GM12891 (cell line): Measurements from ENCODE around the gene FAM240A.

Experiments
- DNase-seq: peaks from one replicate; pipeline ENCODE4 v3.0.0; 2011; ENCODE audit warnings: low spot score; ENCODE audit not compliant: insufficient read length
- FAIRE-seq: peaks from 2 replicates; lab custom pipeline; 2011; peaks lifted over from hg19 to GRCh38; lab: Jason Lieb, UNC
- PAX5 ChIP-seq: IDR thresholded peaks from 2 replicates; pipeline ENCODE4 v1.6.1; 2011; ENCODE audit warnings: low read length, moderate library complexity, mild to moderate bottlenecking; ENCODE audit not compliant: insufficient read depth, severe bottlenecking
- POLR2A ChIP-seq: IDR thresholded peaks from 2 replicates; pipeline ENCODE4 v1.6.1; 2011; ENCODE audit warnings: low read depth, low read length, control low read depth
- POLR2AphosphoS5 ChIP-seq: IDR thresholded peaks from 2 replicates; pipeline ENCODE4 v1.6.1; 2011; ENCODE audit warnings: low read depth, low read length, control low read depth
- POU2F2 ChIP-seq: IDR thresholded peaks from 2 replicates; pipeline ENCODE4 v1.6.1; 2011; ENCODE audit warnings: low read depth, mild to moderate bottlenecking, control low read depth, low read length, moderate library complexity
- SPI1 ChIP-seq: IDR thresholded peaks from 2 replicates; pipeline ENCODE4 v1.6.1; 2011; ENCODE audit warnings: low read depth, low read length, control low read depth
- TAF1 ChIP-seq: IDR thresholded peaks from 2 replicates; pipeline ENCODE4 v1.6.1; 2011; ENCODE audit warnings: low read depth, low read length, control low read depth

The FAM240A gene

GRCh38 chr3:46609944-46610722 is 2.2 kb upstream of the FAM240A start:
- no peak for TF ChIP-seq TAF1
- no peak for TF ChIP-seq POLR2A
- no peak for TF ChIP-seq PAX5
- TF ChIP-seq POLR2AphosphoS5, result no peak
- no peak for TF ChIP-seq POU2F2
- TF ChIP-seq SPI1, result no peak
- DNase-seq (no peak), FAIRE-seq (no peak)

- no peak for DNase-seq
- TF ChIP-seq POLR2AphosphoS5, result no peak
- TF ChIP-seq SPI1, result no peak
- TF ChIP-seq TAF1, result no peak
- TF ChIP-seq PAX5, result no peak
- no peak for TF ChIP-seq POLR2A
- no peak for TF ChIP-seq POU2F2
- FAIRE-seq, result no peak
These were observed 1.1 kb downstream of the FAM240A start for GRCh38 chr3:46613313-46614005.

GRCh38 chr3:46614431-46614830 is 2.1 kb downstream of the FAM240A start:
- FAIRE-seq (no peak), DNase-seq (no peak)
- TF ChIP-seq TAF1, result no peak
- TF ChIP-seq SPI1, result no peak
- no peak for TF ChIP-seq POLR2A
- no peak for TF ChIP-seq POU2F2
- TF ChIP-seq PAX5, result no peak
- no peak for TF ChIP-seq POLR2AphosphoS5

GRCh38 chr3:46615050-46615775 is 2.9 kb downstream of the FAM240A start:
- no peak for FAIRE-seq

GRCh38 chr3:46615976-46616375 is 3.7 kb downstream of the FAM240A start:
- DNase-seq (no peak), FAIRE-seq (no peak)
- TF ChIP-seq PAX5 (no peak), POU2F2 (no peak), SPI1 (no peak), POLR2A (no peak), POLR2AphosphoS5 (no peak), TAF1 (no peak)

More at GRCh38 chr3:46615050-46615775, 2.9 kb downstream of the FAM240A start:
- DNase-seq, result no peak
- no peak for TF ChIP-seq SPI1
- TF ChIP-seq TAF1, result no peak

DNA sequence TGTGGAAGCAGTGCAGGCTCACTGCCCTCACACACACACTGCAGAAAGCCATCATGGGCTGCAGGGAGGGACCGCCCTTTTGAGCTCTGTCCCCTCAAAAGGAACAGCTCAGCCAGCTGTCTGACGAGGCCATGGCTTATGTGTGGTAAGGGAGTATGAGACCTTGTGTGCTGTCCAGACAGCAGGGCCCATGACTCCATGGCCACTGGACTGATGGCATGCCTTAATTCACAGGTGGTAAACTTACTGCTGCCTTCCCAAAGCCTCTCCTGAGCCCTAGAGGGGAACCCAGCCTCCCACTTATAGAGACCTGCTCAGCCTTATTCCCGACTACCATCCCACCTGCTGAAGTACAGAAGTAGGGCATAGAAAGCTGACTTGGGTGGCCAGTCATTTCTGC is 5.6 kb downstream of the FAM240A start:
- TF ChIP-seq POLR2A, result no peak
- no peak for TF ChIP-seq POLR2AphosphoS5
- no peak for TF ChIP-seq TAF1
- TF ChIP-seq PAX5, result no peak
- no peak for TF ChIP-seq POU2F2
- no peak for TF ChIP-seq SPI1
- no peak for FAIRE-seq
- DNase-seq, result no peak

GRCh38 chr3:46619845-46620778 is 7.8 kb downstream of the FAM240A start:
- DNase-seq, result no peak
- FAIRE-seq, result no peak
- no peak for TF ChIP-seq POLR2A
- TF ChIP-seq POU2F2, result no peak
- no peak for TF ChIP-seq SPI1
- TF ChIP-seq TAF1, result no peak
- TF ChIP-seq PAX5, result no peak
- no peak for TF ChIP-seq POLR2AphosphoS5

- FAIRE-seq (no peak), DNase-seq (no peak)
- TF ChIP-seq TAF1 (no peak), POLR2AphosphoS5 (no peak), SPI1 (no peak), POU2F2 (no peak), POLR2A (no peak), PAX5 (no peak)
These were observed 12.2 kb downstream of the FAM240A start for GRCh38 chr3:46624533-46624932.
